GM23338 (cell line): Measurements from ENCODE around the gene S100B. TPM values are rescaled to one million over a fixed set of nuclear protein-coding genes. Genes with fewer than 3 reads are reported as not detected.

Experiments used
- ATAC-seq: fragments of 200-7000 bp; cut with Tn5 transposase; 3 replicates; pipeline ENCODE4 v1.9.1; 2020
- DNase-seq: peaks from one replicate; pipeline ENCODE4 v3.0.0-alpha.2; 2015; ENCODE audit warnings: low spot score
- H2AFZ ChIP-seq: fragments of 200-600 bp; sonication (generic); 2 replicates; pipeline ENCODE4 v1.8.0; 2016; ENCODE audit warnings: antibody characterized with exemption, mild to moderate bottlenecking, moderate library complexity
- H3F3A ChIP-seq: fragments of 200-600 bp; sonication (generic); replicated peaks from 2 replicates; pipeline ENCODE4 v1.8.0; 2017; ENCODE audit warnings: antibody characterized with exemption, mixed run types, low read depth
- H3K27ac ChIP-seq: fragments of 200-600 bp; sonication (generic); 2 replicates; pipeline ENCODE4 v1.6.1; 2016; ENCODE audit warnings: low read depth
- H3K27me3 ChIP-seq: fragments of 200-600 bp; sonication (generic); 2 replicates; pipeline ENCODE4 v1.8.0; 2016; ENCODE audit warnings: mild to moderate bottlenecking, mixed run types, moderate library complexity; ENCODE audit not compliant: insufficient read depth
- H3K36me3 ChIP-seq: fragments of 200-600 bp; sonication (generic); 2 replicates; pipeline ENCODE4 v1.8.0; 2016; ENCODE audit warnings: mild to moderate bottlenecking; ENCODE audit not compliant: insufficient read depth
- H3K4me1 ChIP-seq: fragments of 200-600 bp; sonication (generic); 2 replicates; pipeline ENCODE4 v1.8.0; 2016; ENCODE audit warnings: mild to moderate bottlenecking, moderate library complexity; ENCODE audit not compliant: insufficient read depth
- H3K4me2 ChIP-seq: fragments of 200-600 bp; sonication (generic); 2 replicates; pipeline ENCODE4 v1.7.1; 2017; ENCODE audit warnings: mixed run types
- H3K4me3 ChIP-seq: fragments of 200-600 bp; sonication (generic); 2 replicates; pipeline ENCODE4 v1.6.1; 2016; ENCODE audit warnings: mixed run types
- H3K79me2 ChIP-seq: fragments of 200-600 bp; sonication (generic); replicated peaks from 2 replicates; pipeline ENCODE4 v1.8.0; 2017; ENCODE audit warnings: mild to moderate bottlenecking; ENCODE audit not compliant: insufficient read depth
- H3K9me2 ChIP-seq: fragments of 200-600 bp; sonication (generic); 2 replicates; pipeline ENCODE4 v1.8.0; 2017; ENCODE audit not compliant: insufficient read depth
- H4K20me1 ChIP-seq: fragments of 200-600 bp; sonication (generic); replicated peaks from 2 replicates; pipeline ENCODE4 v1.8.0; 2017; ENCODE audit warnings: mild to moderate bottlenecking; ENCODE audit not compliant: insufficient read depth
- H3K27ac Mint-ChIP-seq: 2 replicates; pipeline ENCODE4 v1.8.0; 2020; ENCODE audit warnings: inconsistent platforms, mild to moderate bottlenecking, moderate library complexity, mixed read lengths
- H3K27me3 Mint-ChIP-seq: 3 replicates; pipeline ENCODE4 v1.8.0; 2022; ENCODE audit warnings: low read depth, mild to moderate bottlenecking, moderate library complexity, mixed read lengths, inconsistent platforms; ENCODE audit not compliant: insufficient read depth, poor library complexity
- H3K36me3 Mint-ChIP-seq: 3 replicates; pipeline ENCODE4 v1.8.0; 2021; ENCODE audit warnings: low read depth, mild to moderate bottlenecking, inconsistent platforms, moderate library complexity, mixed read lengths
- H3K4me1 Mint-ChIP-seq: 3 replicates; pipeline ENCODE4 v1.8.0; 2020; ENCODE audit warnings: mild to moderate bottlenecking, inconsistent platforms, mixed read lengths
- H3K4me3 Mint-ChIP-seq: 3 replicates; pipeline ENCODE4 v1.8.0; 2021; ENCODE audit warnings: moderate library complexity, mild to moderate bottlenecking, inconsistent platforms, mixed read lengths
- H3K9me3 Mint-ChIP-seq: 3 replicates; pipeline ENCODE4 v1.8.0; 2020; ENCODE audit warnings: moderate library complexity, mild to moderate bottlenecking, inconsistent platforms, mixed read lengths
- CREB1 ChIP-seq: fragments of 250-450 bp; sonication (Bioruptor Pico); IDR thresholded peaks from 2 replicates; pipeline ENCODE4 v1.5.0; 2020; ENCODE audit warnings: low read depth, mild to moderate bottlenecking, moderate library complexity
- CTCF ChIP-seq, 2 experiments: fragments of 200-600 bp in 1 of 2; sonication (generic) in 1 of 2; conservative IDR thresholded peaks; 2 replicates each; pipeline versions ENCODE4 v1.5.1 to v1.6.1; 2016 to 2017; ENCODE audit warnings: antibody characterized with exemption in 2 of 2, low read depth in 2 of 2, mild to moderate bottlenecking in 2 of 2, moderate library complexity in 1 of 2
- ETS1 ChIP-seq: IDR thresholded peaks from 2 replicates; pipeline ENCODE4 v1.6.1; 2016; ENCODE audit warnings: antibody characterized with exemption
- EZH2 ChIP-seq: fragments of 200-600 bp; sonication (generic); IDR thresholded peaks from one replicate; pipeline ENCODE4 v1.8.0; 2017; ENCODE audit warnings: antibody characterized with exemption, mild to moderate bottlenecking, low read depth; ENCODE audit not compliant: unreplicated experiment
- EZH2phosphoT487 ChIP-seq: fragments of 200-600 bp; sonication (generic); IDR thresholded peaks from one replicate; pipeline ENCODE4 v1.8.1; 2018; ENCODE audit warnings: antibody characterized with exemption; ENCODE audit not compliant: unreplicated experiment
- JUNB ChIP-seq: IDR thresholded peaks from one replicate; pipeline ENCODE4 v1.6.1; 2016; ENCODE audit warnings: antibody characterized with exemption; ENCODE audit not compliant: unreplicated experiment
- NANOG ChIP-seq: IDR thresholded peaks from 2 replicates; pipeline ENCODE4 v1.6.1; 2016; ENCODE audit warnings: antibody characterized with exemption, borderline replicate concordance
- POLR2AphosphoS5 ChIP-seq: IDR thresholded peaks from 2 replicates; pipeline ENCODE4 v1.6.1; 2016; ENCODE audit warnings: antibody characterized with exemption, low read depth
- REST ChIP-seq: IDR thresholded peaks from one replicate; pipeline ENCODE4 v1.6.1; 2018; ENCODE audit warnings: antibody characterized with exemption; ENCODE audit not compliant: unreplicated experiment
- STAT1 ChIP-seq: IDR thresholded peaks from one replicate; pipeline ENCODE4 v1.6.1; 2016; ENCODE audit warnings: antibody characterized with exemption; ENCODE audit not compliant: unreplicated experiment
- ZNF114 ChIP-seq: fragments of 250-450 bp; sonication (Bioruptor Pico); IDR thresholded peaks from 2 replicates; pipeline ENCODE4 v1.5.0; 2020; ENCODE audit warnings: mild to moderate bottlenecking, moderate library complexity
- ZNF331 ChIP-seq: fragments of 250-450 bp; sonication (Bioruptor Pico); IDR thresholded peaks from 2 replicates; pipeline ENCODE4 v1.5.0; 2020; ENCODE audit warnings: low read depth, mild to moderate bottlenecking, moderate library complexity
- ZNF462 ChIP-seq: fragments of 250-450 bp; sonication (Bioruptor Pico); IDR thresholded peaks from 2 replicates; pipeline ENCODE4 v1.5.0; 2020; ENCODE audit warnings: mild to moderate bottlenecking, moderate library complexity
- polyA plus RNA-seq: library from polyadenylated mRNA; unstranded; fragments of >200 nt; fragmentation: Nextera tagmentation; extraction: Ambion mirVana; gene quantifications from 2 replicates; pipeline ENCODE4 v1.2.1, GENCODE V29; 2016
- total RNA-seq: library from RNA; depleted of rRNA; stranded (reverse); fragments of >200 nt; shearing (Covaris generic); gene quantifications from 2 replicates; pipeline ENCODE4 v1.2.3, GENCODE V29; 2014

Gene S100B
- total and polyA plus RNA-seq, 2 experiments from 2014 or later = 0.97 to 1.5 TPM

GRCh38 chr21:46626536-46626935 lies 21.7 kb upstream of the S100B start:
- no peaks in the 10 kb centered on the region for H3K79me2 ChIP-seq
- no peak overlapping the region for H3K27ac ChIP-seq
- no peaks in the 10 kb centered on the region for H3K36me3 ChIP-seq
- no peaks in the 10 kb centered on the region; the same call in 1 of the 2 replicates for H3K4me1 ChIP-seq
- DNase-seq (no peak), ATAC-seq (no peak)
- no peaks in the 10 kb centered on the region for H4K20me1 ChIP-seq
- Mint-ChIP-seq H3K9me3 (peaks cover 22% of the 10 kb centered on the region), H3K36me3 (peaks cover 13% of the 10 kb centered on the region), H3K4me1 (no peaks in the 10 kb centered on the region), H3K4me3 (no peak overlapping the region), H3K27me3 (peaks cover 8% of the 10 kb centered on the region), H3K27ac (no peak overlapping the region)
- no peak for TF ChIP-seq POLR2AphosphoS5
- no peak for TF ChIP-seq ETS1
- no peak for TF ChIP-seq STAT1
- TF ChIP-seq ZNF331 (CRISPR knock-in tag) = no peak
- no peak for TF ChIP-seq CREB1 (CRISPR knock-in tag)
- no peak for TF ChIP-seq NANOG
- no peak for TF ChIP-seq ZNF462 (CRISPR knock-in tag)
- no peak for TF ChIP-seq REST
- no peak for TF ChIP-seq EZH2
- no peak for TF ChIP-seq ZNF114 (CRISPR knock-in tag)
- TF ChIP-seq CTCF (conservative IDR thresholded peaks at IDR 0.05; ENCODE audit: low read depth in 2 of 2) = no peak
- TF ChIP-seq JUNB = no peak
- no peak for TF ChIP-seq EZH2phosphoT487
- H3K27me3 ChIP-seq = no peaks in the 10 kb centered on the region
- no peak overlapping the region; the same call in 1 of the 2 replicates for H2AFZ ChIP-seq
- peaks cover 6% of the 10 kb centered on the region; the same call in 1 of the 2 replicates for H3K9me2 ChIP-seq
- no peak overlapping the region for H3K4me2 ChIP-seq
- H3K4me3 ChIP-seq = no peak overlapping the region
- no peaks in the 10 kb centered on the region for H3F3A ChIP-seq
